Endothelial cell of umbilical vein (primary cell): ENCODE measurements around the gene AQP12A. TPM values are rescaled to one million over a fixed set of nuclear protein-coding genes. Genes with fewer than 3 reads are reported as not detected.

Experiments
- BruUV-seq: library from RNA; stranded (reverse); fragments of 400-500 nt; replicated peaks from 2 replicates; lab custom pipeline; 2021; lab: Mats Ljungman, UMichigan
- CTCF ChIA-PET: fragments of 300-600, 350-600 bp; sonication (Branson Sonifier 250); formaldehyde crosslinking; loops from one replicate; lab custom pipeline; 2021; ENCODE audit warnings: antibody characterized with exemption, inconsistent platforms; lab: Charles Lee
- POLR2A ChIA-PET: fragments of 300-600, 350-600 bp; sonication (Branson Sonifier 250); formaldehyde crosslinking; loops from one replicate; lab custom pipeline; 2021; ENCODE audit warnings: antibody characterized with exemption, inconsistent platforms; lab: Charles Lee
- DNase-seq: peaks from one replicate; pipeline ENCODE4 v3.0.0-alpha.2; 2011; ENCODE audit warnings: low read depth, low spot score
- FAIRE-seq: peaks from 2 replicates; lab custom pipeline; 2011; peaks lifted over from hg19 to GRCh38; lab: Jason Lieb, UNC
- H2AFZ ChIP-seq: 2 replicates; pipeline ENCODE4 v1.6.0; 2012; ENCODE audit warnings: low read depth, low read length, control low read depth, inconsistent platforms
- H3K27ac ChIP-seq: 2 replicates; pipeline ENCODE4 v1.5.1; 2011; ENCODE audit warnings: low read depth, mild to moderate bottlenecking, control low read depth, low read length, moderate library complexity; ENCODE audit not compliant: insufficient read depth
- H3K27me3 ChIP-seq, 2 experiments: 2 replicates each; pipeline versions ENCODE4 v1.6.0 to v1.6.1; 2011; ENCODE audit warnings: low read length in 2 of 2, mixed read lengths in 1 of 2; ENCODE audit not compliant: control insufficient read depth in 2 of 2, insufficient read depth in 2 of 2
- H3K36me3 ChIP-seq, 2 experiments: 2 replicates in 1 of 2; 3 replicates in 1 of 2; pipeline ENCODE4 v1.5.1; 2011; ENCODE audit warnings: low read length in 2 of 2, mild to moderate bottlenecking in 1 of 2, moderate library complexity in 1 of 2; ENCODE audit not compliant: control insufficient read depth in 2 of 2, insufficient read depth in 2 of 2; ENCODE audit errors: extremely low read depth in 1 of 2
- H3K4me1 ChIP-seq: 3 replicates; pipeline ENCODE4 v1.5.1; 2011; ENCODE audit warnings: mild to moderate bottlenecking, low read length; ENCODE audit not compliant: control insufficient read depth, insufficient read depth; ENCODE audit errors: extremely low read depth
- H3K4me2 ChIP-seq: 2 replicates; pipeline ENCODE4 v1.6.1; 2011; ENCODE audit warnings: low read length, control low read depth, mixed read lengths; ENCODE audit not compliant: insufficient read depth
- H3K4me3 ChIP-seq, 3 experiments: fragments of 200-600 bp in 1 of 3; sonication (generic), shearing (Covaris generic) in 1 of 3; replicated peaks in 1 of 3; 2 replicates each; pipeline ENCODE4 v1.5.1; 2011 to 2016; ENCODE audit warnings: control low read depth in 3 of 3, low read length in 3 of 3, mild to moderate bottlenecking in 2 of 3, inconsistent platforms in 1 of 3, low read depth in 1 of 3, moderate library complexity in 1 of 3; ENCODE audit not compliant: insufficient read depth in 1 of 3
- H3K79me2 ChIP-seq: 2 replicates; pipeline ENCODE4 v1.6.0; 2012; ENCODE audit warnings: low read length, inconsistent platforms; ENCODE audit not compliant: control insufficient read depth, insufficient read depth
- H3K9ac ChIP-seq: replicated peaks from 2 replicates; pipeline ENCODE3; 2011; ENCODE audit warnings: low read length, control low read depth; ENCODE audit not compliant: insufficient read depth; ENCODE audit errors: extremely low read depth
- H3K9me1 ChIP-seq: replicated peaks from 3 replicates; pipeline ENCODE4 v1.6.0; 2011; ENCODE audit warnings: mild to moderate bottlenecking, low read length; ENCODE audit not compliant: control insufficient read depth, insufficient read depth; ENCODE audit errors: extremely low read depth
- H3K9me3 ChIP-seq: replicated peaks from 2 replicates; pipeline ENCODE4 v1.5.1; 2012; ENCODE audit warnings: low read length, inconsistent platforms; ENCODE audit not compliant: control insufficient read depth, insufficient read depth
- H4K20me1 ChIP-seq: replicated peaks from 2 replicates; pipeline ENCODE3; 2011; ENCODE audit warnings: mild to moderate bottlenecking, low read length; ENCODE audit not compliant: control insufficient read depth, insufficient read depth; ENCODE audit errors: extremely low read depth
- EZH2 ChIP-seq: IDR thresholded peaks from 2 replicates; pipeline ENCODE4 v1.6.1; 2012; ENCODE audit warnings: borderline replicate concordance, low read depth, mild to moderate bottlenecking, moderate library complexity, low read length, inconsistent platforms; ENCODE audit not compliant: severe bottlenecking
- FOS ChIP-seq: IDR thresholded peaks from 2 replicates; pipeline ENCODE4 v1.6.1; 2011; ENCODE audit warnings: mild to moderate bottlenecking, low read length, moderate library complexity, borderline replicate concordance; ENCODE audit not compliant: insufficient read depth
- GATA2 ChIP-seq: IDR thresholded peaks from 2 replicates; pipeline ENCODE4 v1.7.0; 2011; ENCODE audit warnings: low read depth, mild to moderate bottlenecking, moderate library complexity, mixed read lengths, low read length; ENCODE audit not compliant: insufficient read length, insufficient read depth
- JUN ChIP-seq: IDR thresholded peaks from 2 replicates; pipeline ENCODE4 v1.6.1; 2011; ENCODE audit warnings: borderline replicate concordance, low read depth; ENCODE audit not compliant: insufficient read length, insufficient read depth
- MYC ChIP-seq: IDR thresholded peaks from one replicate; pipeline ENCODE4 v1.6.1; 2011; ENCODE audit warnings: mild to moderate bottlenecking, low read depth, low read length
- POLR2A ChIP-seq: IDR thresholded peaks from 2 replicates; pipeline ENCODE4 v1.6.1; 2012; ENCODE audit warnings: low read depth, mild to moderate bottlenecking, control low read depth, low read length
- POLR2AphosphoS5 ChIP-seq: IDR thresholded peaks from 2 replicates; pipeline ENCODE4 v1.6.1; 2012; ENCODE audit warnings: low read depth, mild to moderate bottlenecking, control low read depth, low read length, moderate library complexity; ENCODE audit not compliant: insufficient read depth
- dilution Hi-C: fragments of 300-500 bp; cut with MboI; formaldehyde crosslinking; loops from one replicate; pipeline ENCODE4 v1.15.0; 2019; ENCODE audit warnings: low sequenced_read_pairs; ENCODE audit not compliant: extremely low pct_ligation_motif_present
- intact Hi-C: fragments of 100-400 bp; cut with micrococcal nuclease; formaldehyde crosslinking; loops from one replicate; pipeline ENCODE4 v1.10.0; 2022
- polyA plus RNA-seq, 4 experiments: library from polyadenylated mRNA; depleted of rRNA in 3 of 4; stranded (reverse) in 3 of 4; unstranded in 1 of 4; fragments of >200 nt; gene quantifications; 2 replicates each; pipeline versions ENCODE4 v1.2.1 to v1.2.3, GENCODE V29; 2011 to 2012; ENCODE audit warnings: missing spikeins in 1 of 4
- total RNA-seq: library from RNA; stranded (reverse); gene quantifications from 2 replicates; pipeline ENCODE4 v1.2.3, GENCODE V29; 2021
- TF ChIP-seq, protein P1 (sequence below): IDR thresholded peaks from 2 replicates; pipeline ENCODE4 v1.6.1; 2011; ENCODE audit not compliant: insufficient read depth, insufficient read length
- TF ChIP-seq, protein P2 (sequence below), 2 donors: IDR thresholded peaks; 1 replicate in 1 of 2; 2 replicates in 1 of 2; pipeline ENCODE4 v1.5.1; 2011; ENCODE audit warnings: low read length in 2 of 2, mild to moderate bottlenecking in 2 of 2, moderate library complexity in 2 of 2, control low read depth in 1 of 2, inconsistent platforms in 1 of 2, low read depth in 1 of 2; ENCODE audit not compliant: insufficient read depth in 1 of 2; ENCODE audit errors: extremely low read depth in 1 of 2

Gene AQP12A
- total and polyA plus RNA-seq, 2 donors (not counting 3 experiments of a cell fraction or from before 2014, with no cell fraction given): not detected

DNA sequence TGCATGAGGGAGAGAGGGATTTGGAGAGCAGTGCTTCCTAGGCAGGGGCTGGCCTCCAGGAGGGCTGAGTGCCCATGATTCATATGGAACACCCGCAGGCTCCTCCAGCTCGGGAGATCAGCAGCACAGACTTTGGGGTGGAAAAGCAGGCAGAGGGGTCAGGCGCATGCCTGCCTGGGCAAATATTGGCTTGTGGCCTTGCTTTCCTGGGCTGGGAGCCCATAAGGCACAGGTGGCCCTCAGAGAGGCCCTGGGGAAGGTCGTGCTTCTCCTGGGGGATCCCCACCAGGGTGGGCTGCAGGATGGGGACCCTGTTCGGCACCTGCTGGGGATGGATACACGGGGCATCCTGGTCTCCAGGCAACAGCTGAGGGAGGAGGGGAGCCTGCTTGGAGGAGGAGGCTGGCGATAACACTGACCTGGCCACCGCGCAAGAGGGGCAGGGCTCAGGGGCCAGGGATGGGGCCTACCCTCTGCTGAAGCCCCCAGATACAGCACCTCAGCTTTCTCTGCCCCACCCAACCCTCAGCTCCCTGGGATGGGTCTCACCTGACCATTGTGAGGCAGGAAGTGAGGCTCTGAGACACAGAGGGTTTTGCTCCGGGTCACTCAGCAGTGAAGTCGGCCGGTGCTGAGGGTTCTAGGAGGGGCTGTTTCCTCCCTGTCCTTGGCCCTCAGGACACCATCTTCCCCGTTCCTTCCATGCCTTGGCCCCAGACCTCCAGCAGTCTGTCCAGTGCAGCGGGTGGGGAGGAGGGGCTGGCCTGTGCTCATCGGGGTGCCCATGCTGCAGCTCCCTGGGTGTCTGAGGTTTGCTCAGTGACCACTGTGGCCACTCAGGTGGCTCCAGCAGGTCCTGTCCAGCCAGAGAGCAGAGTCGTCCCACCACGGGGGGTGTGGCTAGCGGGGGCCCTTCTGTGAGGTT lies 12.0 kb downstream of the AQP12A start:
- no peak for FAIRE-seq
- H3K9ac ChIP-seq: no peak overlapping the region
- H4K20me1 ChIP-seq: no peaks in the 10 kb centered on the region

More for the DNA sequence above, 12.0 kb downstream of the AQP12A start:
- no peaks in the 10 kb centered on the region for H3K4me1 ChIP-seq
- DNase-seq: no peak
- no peak overlapping the region for H3K4me2 ChIP-seq
- CTCF ChIA-PET: interaction anchor here (1.3 to 2.0 kb wide), 2 partner anchors 190 kb away, joined by 3 to 12 read pairs; no protein-coding TSS in a partner anchor
- BruUV-seq: no TSS peak
- no peaks in the 10 kb centered on the region for H3K9me1 ChIP-seq
- POLR2A ChIA-PET: no interaction called here
- dilution Hi-C loops: no loop called here
- no peaks in the 10 kb centered on the region for H3K9me3 ChIP-seq
- no peak overlapping the region for H3K4me3 ChIP-seq
- no peaks in the 10 kb centered on the region for H3K27me3 ChIP-seq
- no peak overlapping the region for H2AFZ ChIP-seq
- H3K79me2 ChIP-seq: no peaks in the 10 kb centered on the region
- H3K27ac ChIP-seq: no peak overlapping the region
- no peaks in the 10 kb centered on the region for H3K36me3 ChIP-seq
- intact Hi-C loops: no loop called here
- no peak for TF ChIP-seq EZH2
- TF ChIP-seq GATA2: no peak
- no peak for TF ChIP-seq FOS
- TF ChIP-seq, protein P1, sequence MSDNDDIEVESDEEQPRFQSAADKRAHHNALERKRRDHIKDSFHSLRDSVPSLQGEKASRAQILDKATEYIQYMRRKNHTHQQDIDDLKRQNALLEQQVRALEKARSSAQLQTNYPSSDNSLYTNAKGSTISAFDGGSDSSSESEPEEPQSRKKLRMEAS: no peak
- no peak for TF ChIP-seq POLR2A
- no peak for TF ChIP-seq POLR2AphosphoS5
- TF ChIP-seq MYC: no peak
- no peak for TF ChIP-seq JUN
- TF ChIP-seq, protein P2, sequence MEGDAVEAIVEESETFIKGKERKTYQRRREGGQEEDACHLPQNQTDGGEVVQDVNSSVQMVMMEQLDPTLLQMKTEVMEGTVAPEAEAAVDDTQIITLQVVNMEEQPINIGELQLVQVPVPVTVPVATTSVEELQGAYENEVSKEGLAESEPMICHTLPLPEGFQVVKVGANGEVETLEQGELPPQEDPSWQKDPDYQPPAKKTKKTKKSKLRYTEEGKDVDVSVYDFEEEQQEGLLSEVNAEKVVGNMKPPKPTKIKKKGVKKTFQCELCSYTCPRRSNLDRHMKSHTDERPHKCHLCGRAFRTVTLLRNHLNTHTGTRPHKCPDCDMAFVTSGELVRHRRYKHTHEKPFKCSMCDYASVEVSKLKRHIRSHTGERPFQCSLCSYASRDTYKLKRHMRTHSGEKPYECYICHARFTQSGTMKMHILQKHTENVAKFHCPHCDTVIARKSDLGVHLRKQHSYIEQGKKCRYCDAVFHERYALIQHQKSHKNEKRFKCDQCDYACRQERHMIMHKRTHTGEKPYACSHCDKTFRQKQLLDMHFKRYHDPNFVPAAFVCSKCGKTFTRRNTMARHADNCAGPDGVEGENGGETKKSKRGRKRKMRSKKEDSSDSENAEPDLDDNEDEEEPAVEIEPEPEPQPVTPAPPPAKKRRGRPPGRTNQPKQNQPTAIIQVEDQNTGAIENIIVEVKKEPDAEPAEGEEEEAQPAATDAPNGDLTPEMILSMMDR (IDR thresholded peaks at IDR 0.05; ENCODE audit: extremely low read depth in 1 of 2, insufficient read depth in 1 of 2, low read depth in 1 of 2, low read length in 2 of 2): no peak
